ENCODE measurements around the gene NEO1.

The NEO1 gene

GRCh38 chr15:73328149-73328820 is 276.0 kb downstream of the NEO1 start:
- H3K4me1 ChIP-seq (ENCODE audit: control insufficient read depth in 1 of 2, insufficient read depth in 2 of 2, low read length in 2 of 2) = no peaks in the 10 kb centered on the region
- no peak overlapping the region for H3K4me3 ChIP-seq (ENCODE audit: low read depth in 1 of 2, low read length in 2 of 2)
- H3K36me3 ChIP-seq (ENCODE audit: control insufficient read depth in 1 of 2, insufficient read depth in 2 of 2, low read length in 2 of 2) = no peaks in the 10 kb centered on the region
- no peaks in the 10 kb centered on the region for H3K27me3 ChIP-seq (ENCODE audit: low read depth, low read length)
- no peak overlapping the region for H3K27ac ChIP-seq (ENCODE audit: low read length)
- no peaks in the 10 kb centered on the region for H3K9me3 ChIP-seq (ENCODE audit: control insufficient read depth in 1 of 2, low read length in 2 of 2)

- H3K36me3 ChIP-seq (ENCODE audit: control insufficient read depth in 1 of 2, insufficient read depth in 2 of 2, low read length in 2 of 2) = no peaks in the 10 kb centered on the region
- H3K27ac ChIP-seq (ENCODE audit: low read length) = no peak overlapping the region
- no peaks in the 10 kb centered on the region for H3K9me3 ChIP-seq (ENCODE audit: control insufficient read depth in 1 of 2, low read length in 2 of 2)
- H3K27me3 ChIP-seq (ENCODE audit: low read depth, low read length) = no peaks in the 10 kb centered on the region
- no peak overlapping the region for H3K4me3 ChIP-seq (ENCODE audit: low read depth in 1 of 2, low read length in 2 of 2)
- no peaks in the 10 kb centered on the region for H3K4me1 ChIP-seq (ENCODE audit: control insufficient read depth in 1 of 2, insufficient read depth in 2 of 2, low read length in 2 of 2)
These were observed 276.7 kb downstream of the NEO1 start for GRCh38 chr15:73328981-73329380.

- no peaks in the 10 kb centered on the region for H3K4me1 ChIP-seq (ENCODE audit: control insufficient read depth in 1 of 2, insufficient read depth in 2 of 2, low read length in 2 of 2)
- no peak overlapping the region for H3K27ac ChIP-seq (ENCODE audit: low read length)
- no peaks in the 10 kb centered on the region for H3K9me3 ChIP-seq (ENCODE audit: control insufficient read depth in 1 of 2, low read length in 2 of 2)
- H3K27me3 ChIP-seq (ENCODE audit: low read depth, low read length) = no peaks in the 10 kb centered on the region
- no peaks in the 10 kb centered on the region for H3K36me3 ChIP-seq (ENCODE audit: control insufficient read depth in 1 of 2, insufficient read depth in 2 of 2, low read length in 2 of 2)
- no peak overlapping the region for H3K4me3 ChIP-seq (ENCODE audit: low read depth in 1 of 2, low read length in 2 of 2)
These were observed 277.4 kb downstream of the NEO1 start for GRCh38 chr15:73329501-73330200.

- no peak overlapping the region for H3K4me3 ChIP-seq (ENCODE audit: low read depth in 1 of 2, low read length in 2 of 2)
- H3K27ac ChIP-seq (ENCODE audit: low read length) = no peak overlapping the region
- no peaks in the 10 kb centered on the region for H3K4me1 ChIP-seq (ENCODE audit: control insufficient read depth in 1 of 2, insufficient read depth in 2 of 2, low read length in 2 of 2)
- H3K36me3 ChIP-seq (ENCODE audit: control insufficient read depth in 1 of 2, insufficient read depth in 2 of 2, low read length in 2 of 2) = no peaks in the 10 kb centered on the region
- H3K27me3 ChIP-seq (ENCODE audit: low read depth, low read length) = no peaks in the 10 kb centered on the region
- no peaks in the 10 kb centered on the region for H3K9me3 ChIP-seq (ENCODE audit: control insufficient read depth in 1 of 2, low read length in 2 of 2)
These were observed 278.2 kb downstream of the NEO1 start for GRCh38 chr15:73330206-73331051.

- Histone ChIP-seq H3K27me3 (ENCODE audit: low read depth, low read length) (no peaks in the 10 kb centered on the region), H3K4me1 (ENCODE audit: control insufficient read depth in 1 of 2, insufficient read depth in 2 of 2, low read length in 2 of 2) (no peaks in the 10 kb centered on the region), H3K36me3 (ENCODE audit: control insufficient read depth in 1 of 2, insufficient read depth in 2 of 2, low read length in 2 of 2) (no peaks in the 10 kb centered on the region), H3K27ac (ENCODE audit: low read length) (no peak overlapping the region), H3K9me3 (ENCODE audit: control insufficient read depth in 1 of 2, low read length in 2 of 2) (no peaks in the 10 kb centered on the region), H3K4me3 (ENCODE audit: low read depth in 1 of 2, low read length in 2 of 2) (no peak overlapping the region)
These were observed 279.2 kb downstream of the NEO1 start for GRCh38 chr15:73331501-73331900.

- H3K4me1 ChIP-seq (ENCODE audit: control insufficient read depth in 1 of 2, insufficient read depth in 2 of 2, low read length in 2 of 2) = no peaks in the 10 kb centered on the region
- H3K36me3 ChIP-seq (ENCODE audit: control insufficient read depth in 1 of 2, insufficient read depth in 2 of 2, low read length in 2 of 2) = no peaks in the 10 kb centered on the region
- H3K9me3 ChIP-seq (ENCODE audit: control insufficient read depth in 1 of 2, low read length in 2 of 2) = no peaks in the 10 kb centered on the region
- no peak overlapping the region for H3K27ac ChIP-seq (ENCODE audit: low read length)
- no peaks in the 10 kb centered on the region for H3K27me3 ChIP-seq (ENCODE audit: low read depth, low read length)
- H3K4me3 ChIP-seq (ENCODE audit: low read depth in 1 of 2, low read length in 2 of 2) = no peak overlapping the region
These were observed 280.0 kb downstream of the NEO1 start for GRCh38 chr15:73331991-73332925.

- Histone ChIP-seq H3K36me3 (ENCODE audit: control insufficient read depth in 1 of 2, insufficient read depth in 2 of 2, low read length in 2 of 2) (no peaks in the 10 kb centered on the region), H3K27me3 (ENCODE audit: low read depth, low read length) (no peaks in the 10 kb centered on the region), H3K4me3 (ENCODE audit: low read depth in 1 of 2, low read length in 2 of 2) (no peak overlapping the region), H3K27ac (ENCODE audit: low read length) (no peak overlapping the region), H3K4me1 (ENCODE audit: control insufficient read depth in 1 of 2, insufficient read depth in 2 of 2, low read length in 2 of 2) (no peaks in the 10 kb centered on the region), H3K9me3 (ENCODE audit: control insufficient read depth in 1 of 2, low read length in 2 of 2) (no peaks in the 10 kb centered on the region)
These were observed 280.7 kb downstream of the NEO1 start for GRCh38 chr15:73333001-73333400.

- Histone ChIP-seq H3K4me3 (ENCODE audit: low read depth in 1 of 2, low read length in 2 of 2) (no peak overlapping the region), H3K27me3 (ENCODE audit: low read depth, low read length) (no peaks in the 10 kb centered on the region), H3K4me1 (ENCODE audit: control insufficient read depth in 1 of 2, insufficient read depth in 2 of 2, low read length in 2 of 2) (no peaks in the 10 kb centered on the region), H3K9me3 (ENCODE audit: control insufficient read depth in 1 of 2, low read length in 2 of 2) (no peaks in the 10 kb centered on the region), H3K27ac (ENCODE audit: low read length) (no peak overlapping the region), H3K36me3 (ENCODE audit: control insufficient read depth in 1 of 2, insufficient read depth in 2 of 2, low read length in 2 of 2) (no peaks in the 10 kb centered on the region)
These were observed 281.8 kb downstream of the NEO1 start for GRCh38 chr15:73334086-73334485.

GRCh38 chr15:73335026-73335425 is 282.8 kb downstream of the NEO1 start:
- Histone ChIP-seq H3K4me3 (ENCODE audit: low read depth in 1 of 2, low read length in 2 of 2) (no peak overlapping the region), H3K4me1 (ENCODE audit: control insufficient read depth in 1 of 2, insufficient read depth in 2 of 2, low read length in 2 of 2) (no peaks in the 10 kb centered on the region), H3K27ac (ENCODE audit: low read length) (no peak overlapping the region), H3K36me3 (ENCODE audit: control insufficient read depth in 1 of 2, insufficient read depth in 2 of 2, low read length in 2 of 2) (no peaks in the 10 kb centered on the region), H3K27me3 (ENCODE audit: low read depth, low read length) (no peaks in the 10 kb centered on the region), H3K9me3 (ENCODE audit: control insufficient read depth in 1 of 2, low read length in 2 of 2) (no peaks in the 10 kb centered on the region)

- Histone ChIP-seq H3K27me3 (ENCODE audit: low read depth, low read length) (no peaks in the 10 kb centered on the region), H3K4me1 (ENCODE audit: control insufficient read depth in 1 of 2, insufficient read depth in 2 of 2, low read length in 2 of 2) (no peaks in the 10 kb centered on the region), H3K36me3 (ENCODE audit: control insufficient read depth in 1 of 2, insufficient read depth in 2 of 2, low read length in 2 of 2) (no peaks in the 10 kb centered on the region), H3K4me3 (ENCODE audit: low read depth in 1 of 2, low read length in 2 of 2) (no peak overlapping the region), H3K9me3 (ENCODE audit: control insufficient read depth in 1 of 2, low read length in 2 of 2) (no peaks in the 10 kb centered on the region), H3K27ac (ENCODE audit: low read length) (no peak overlapping the region)
These were observed 283.2 kb downstream of the NEO1 start for GRCh38 chr15:73335471-73335870.

Data from muscle layer of duodenum (tissue), 2 donors.